GM15510 (cell line): ENCODE measurements around the gene CA12.

Experiments
- POLR2A ChIP-seq: IDR thresholded peaks from 3 replicates; pipeline ENCODE4 v1.6.1; 2011; ENCODE audit warnings: borderline replicate concordance; ENCODE audit not compliant: insufficient read length; ENCODE audit errors: extremely low read depth

Gene CA12

DNA sequence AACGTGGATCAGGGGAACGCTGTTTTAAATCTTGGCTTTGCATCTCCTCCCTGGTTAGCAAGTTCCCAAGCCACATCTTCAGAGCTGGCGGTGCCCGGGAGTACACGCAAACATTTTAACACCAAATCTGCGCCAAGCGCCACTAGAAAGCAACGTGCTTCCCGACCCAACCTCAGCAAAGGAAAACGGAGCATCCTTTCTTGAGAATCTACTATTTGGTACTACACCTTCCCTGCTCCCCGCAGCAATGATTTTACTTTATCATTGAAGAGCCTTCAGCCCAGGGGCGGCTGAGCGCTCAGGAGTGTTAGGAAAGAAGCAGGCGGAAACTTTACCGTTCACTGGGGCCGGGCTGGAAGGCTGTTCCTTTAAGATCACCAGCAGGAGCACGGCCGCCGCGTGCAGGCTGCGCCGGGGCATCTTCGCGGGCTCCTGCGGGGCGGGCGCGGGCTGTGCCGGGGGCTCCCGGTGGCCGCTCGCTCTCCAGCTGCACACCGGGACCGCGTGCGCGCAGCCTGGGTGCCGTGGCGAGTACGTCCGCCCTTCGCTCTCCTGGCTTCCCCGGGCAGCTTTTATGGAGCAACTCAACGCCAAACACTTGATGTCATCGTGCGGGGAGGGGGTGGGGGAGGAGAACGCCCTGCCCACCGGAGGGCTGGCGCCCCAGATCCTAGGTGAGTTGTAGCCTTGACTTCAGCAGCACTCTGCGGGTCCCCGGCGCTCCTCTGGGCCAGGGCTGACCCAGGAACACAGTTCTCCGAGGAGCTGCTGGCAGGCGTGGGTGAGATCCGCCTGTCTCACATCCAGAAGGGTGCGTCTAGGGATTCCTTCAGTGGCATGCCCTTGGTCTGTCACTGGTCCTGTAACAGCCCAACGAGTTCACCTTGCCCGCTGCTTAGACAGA is at the start of gene CA12:
Gene CA12 (minus strand): TSS at position 546 of the 904 bp plus-strand sequence. CDS start 126 bp downstream, at position 420.
- TF ChIP-seq POLR2A, result no peak

DNA sequence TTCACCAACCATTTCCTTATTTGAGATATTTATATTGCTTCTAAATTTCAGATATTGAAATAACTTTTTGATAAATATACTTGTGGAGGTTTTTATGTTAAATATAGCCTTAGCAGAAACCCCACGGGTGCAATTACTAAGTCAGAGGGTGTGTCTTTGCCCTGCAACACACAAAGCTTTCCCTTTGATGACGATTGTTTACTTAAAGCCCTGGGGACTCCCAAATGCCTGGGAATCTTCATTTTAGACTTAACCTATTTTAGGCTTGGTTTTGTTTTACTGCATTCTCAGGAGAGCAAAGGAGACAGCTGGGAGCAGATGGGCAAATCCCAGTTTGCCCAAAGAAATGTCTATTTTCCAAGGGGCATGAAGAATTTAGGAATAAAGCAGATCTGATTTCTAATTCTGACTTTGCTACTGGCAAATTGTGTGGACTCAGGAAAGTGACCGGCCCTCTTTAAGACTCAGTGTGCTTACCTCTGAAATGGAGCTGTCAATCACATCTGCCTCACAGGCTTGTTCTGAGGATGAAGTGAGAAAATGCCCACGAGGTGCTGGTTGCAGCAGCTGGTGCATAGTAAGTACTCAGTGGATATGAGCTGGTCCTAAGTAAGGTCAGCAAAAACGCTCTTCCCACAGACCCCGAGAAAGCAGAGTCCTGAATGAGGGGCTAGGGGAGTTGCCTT is 49.3 kb upstream of the CA12 start:
- TF ChIP-seq POLR2A, result no peak

DNA sequence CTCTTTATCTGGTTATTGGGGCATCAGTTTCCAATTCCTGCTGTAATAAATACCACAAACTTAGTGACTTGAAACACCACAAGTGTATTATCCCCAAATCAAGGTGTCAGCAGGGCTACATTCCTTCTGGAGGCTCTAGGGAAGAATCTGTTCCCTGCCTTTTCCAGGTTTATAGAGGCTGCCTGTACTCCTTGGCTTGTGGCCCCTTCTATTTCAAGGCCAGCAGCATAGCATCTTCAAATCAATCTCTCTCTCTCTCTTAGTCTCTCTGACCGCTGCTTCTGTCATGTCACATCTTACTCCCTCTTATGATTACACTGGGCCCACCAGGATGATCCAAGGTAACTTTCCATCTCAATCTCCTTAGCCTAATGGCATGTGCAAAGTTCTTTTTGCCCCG is 44.9 kb upstream of the CA12 start:
- no peak for TF ChIP-seq POLR2A

DNA sequence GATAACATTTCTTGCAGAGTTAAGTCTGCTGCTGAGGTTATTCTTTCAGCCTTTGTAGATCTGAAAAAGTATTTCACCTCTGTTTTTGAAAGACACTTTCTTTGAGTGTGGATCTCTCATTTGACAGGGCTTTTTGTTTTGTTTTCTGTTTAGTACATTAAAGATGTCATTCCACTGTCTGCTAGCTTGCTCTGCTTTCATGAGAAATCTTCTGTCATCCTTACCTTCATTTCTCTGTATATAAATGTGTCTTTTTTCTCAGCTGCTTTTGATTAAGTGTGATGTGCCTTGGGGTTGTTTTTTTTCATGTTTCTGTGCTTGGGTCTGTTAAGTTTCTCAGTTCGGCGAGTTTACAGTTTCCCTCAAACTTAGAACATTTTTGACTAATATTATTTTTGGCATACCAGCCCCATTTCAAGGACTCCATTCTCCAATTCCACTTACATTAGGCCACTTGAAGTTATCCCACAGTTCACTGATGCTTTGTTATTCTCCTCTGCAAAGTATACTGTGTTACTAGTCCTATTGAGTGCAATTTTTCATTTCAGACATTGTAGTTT is 43.9 kb upstream of the CA12 start:
- TF ChIP-seq POLR2A, result no peak

DNA sequence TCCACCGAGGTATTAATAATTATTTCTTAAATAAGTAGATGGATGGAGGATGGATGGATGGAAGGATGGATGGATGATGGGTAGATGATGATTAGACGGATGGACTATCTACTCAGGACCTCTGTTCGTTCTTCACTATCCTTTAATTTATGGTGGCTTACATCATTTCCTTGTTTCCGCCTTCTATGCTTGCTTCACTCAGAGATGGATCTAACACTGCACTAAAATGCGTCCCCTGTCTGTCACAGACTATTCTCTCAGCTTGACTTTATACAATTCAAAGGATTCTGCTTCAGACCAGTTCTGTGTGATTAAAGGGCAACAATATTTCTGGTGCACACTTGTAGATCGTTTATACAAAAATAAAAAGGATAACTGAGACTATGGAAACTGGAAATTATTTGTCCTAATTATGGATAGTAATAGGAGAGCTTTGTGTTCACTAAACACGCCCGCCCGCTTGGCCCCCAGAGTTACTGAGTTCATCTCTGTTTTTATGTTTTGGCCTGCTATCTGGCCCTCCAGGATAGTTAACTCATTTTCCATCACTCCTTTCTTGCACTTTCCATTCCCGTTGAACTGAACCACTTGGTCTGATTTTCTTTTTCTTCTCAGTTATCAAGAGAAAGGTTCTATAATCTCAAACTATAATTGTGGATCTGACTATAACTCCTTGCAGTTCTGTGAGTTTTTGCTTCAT is 41.4 kb upstream of the CA12 start:
- TF ChIP-seq POLR2A, result no peak

DNA sequence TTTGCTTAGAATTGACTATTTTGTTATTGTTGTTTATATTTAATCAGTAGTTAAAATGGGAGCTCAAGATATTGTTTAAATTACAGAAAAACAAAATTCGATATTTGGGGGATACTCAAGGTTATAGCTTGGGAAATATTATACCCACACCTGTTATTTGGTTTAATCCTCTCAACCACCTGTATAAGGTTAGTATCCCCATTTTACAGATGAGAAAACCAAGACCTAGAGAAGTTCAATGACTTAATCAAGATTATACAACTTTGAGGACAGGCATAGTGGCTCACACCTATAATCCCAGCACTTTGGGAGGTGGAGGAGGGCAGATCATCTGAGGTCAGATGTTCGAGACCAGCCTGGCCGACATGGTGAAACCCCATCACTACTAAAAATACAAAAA is 39.8 kb upstream of the CA12 start:
- TF ChIP-seq POLR2A, result no peak

DNA sequence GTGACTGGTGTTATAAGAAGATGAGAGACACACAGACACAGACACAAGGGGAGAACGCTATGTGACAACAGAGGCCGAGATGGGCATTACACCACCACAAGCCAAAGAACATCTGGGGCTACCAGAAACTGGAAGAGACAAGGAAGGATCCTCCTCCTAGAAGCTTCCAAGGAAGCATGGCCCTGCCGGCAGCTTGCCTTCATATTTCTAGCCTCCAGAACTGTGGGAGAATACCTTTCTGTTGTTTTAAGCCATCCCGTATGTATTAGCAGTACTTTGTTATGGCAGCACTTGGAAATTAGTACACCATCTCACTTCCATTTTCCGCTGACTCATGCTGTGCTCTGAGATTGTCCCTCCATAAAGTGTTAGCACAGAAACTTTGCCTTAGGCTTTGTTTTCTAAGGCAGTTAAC is 38.7 kb upstream of the CA12 start:
- no peak for TF ChIP-seq POLR2A

DNA sequence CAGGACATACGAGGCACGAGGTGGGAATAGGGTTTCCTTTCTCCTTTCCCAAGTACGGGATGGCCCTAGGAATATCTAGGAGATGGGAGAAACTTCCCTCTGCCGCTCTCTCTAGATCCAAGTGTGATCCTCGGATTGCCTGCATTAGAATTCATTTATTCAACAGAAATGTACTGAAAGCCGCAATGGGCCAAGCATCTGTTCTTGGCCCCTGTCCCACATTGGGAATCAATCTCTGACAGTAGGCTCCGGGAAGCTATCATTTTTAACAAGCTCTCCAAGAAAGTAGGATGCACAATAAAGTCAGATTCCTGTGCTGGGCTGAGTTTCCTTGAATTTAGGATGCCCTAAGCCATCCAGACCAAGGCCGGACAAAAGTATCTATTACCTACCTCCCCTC is 37.2 kb upstream of the CA12 start:
- no peak for TF ChIP-seq POLR2A

DNA sequence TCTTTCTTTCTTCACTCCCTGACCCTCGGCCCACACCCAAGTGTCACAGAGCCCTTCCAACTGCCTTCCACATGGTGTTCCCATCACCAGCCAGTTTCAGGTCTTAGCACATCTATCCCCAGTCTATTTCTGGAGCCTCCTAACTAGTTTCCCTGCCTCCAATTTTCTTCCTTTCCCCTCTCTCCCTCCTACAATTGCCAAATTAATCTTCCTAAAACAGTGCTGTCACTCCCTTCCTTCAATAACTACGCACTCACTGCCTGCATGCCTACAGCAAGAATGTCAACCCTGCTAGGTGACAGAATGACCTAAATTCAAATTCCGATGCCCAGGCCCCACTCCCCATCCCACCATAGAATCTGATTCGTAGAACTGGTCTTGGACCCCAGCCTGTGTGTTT is 36.1 kb upstream of the CA12 start:
- TF ChIP-seq POLR2A, result no peak

DNA sequence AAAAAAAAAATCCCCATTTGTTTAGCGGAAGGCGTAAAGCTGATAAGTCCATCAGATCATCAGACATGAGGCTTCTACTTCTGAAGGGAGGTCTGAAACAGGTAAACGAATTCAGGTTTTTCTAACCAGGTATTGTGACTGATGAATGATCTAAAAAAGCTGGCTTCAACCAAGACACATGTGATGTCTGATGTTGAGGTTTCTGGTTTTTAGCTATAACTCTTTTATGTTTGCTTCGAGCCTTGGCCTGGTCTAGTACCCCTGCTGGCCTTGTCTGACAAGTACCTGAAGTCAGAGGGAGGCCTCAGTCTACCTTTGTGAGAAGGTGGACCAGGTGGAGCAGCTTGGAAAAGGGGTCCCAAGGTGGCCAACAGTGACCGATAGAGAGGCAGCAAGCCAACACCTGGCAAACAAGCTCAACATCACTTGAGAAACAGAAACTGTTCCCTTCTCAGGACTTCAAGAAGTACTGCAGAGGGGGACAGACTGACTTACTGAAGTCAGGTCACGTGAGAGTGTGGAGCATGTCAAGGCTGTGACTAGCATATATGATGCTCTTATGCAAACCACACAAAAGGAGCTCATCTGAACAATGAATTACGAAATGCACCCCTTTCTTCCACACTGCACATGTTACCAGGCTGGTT is 33.0 kb upstream of the CA12 start:
- no peak for TF ChIP-seq POLR2A

DNA sequence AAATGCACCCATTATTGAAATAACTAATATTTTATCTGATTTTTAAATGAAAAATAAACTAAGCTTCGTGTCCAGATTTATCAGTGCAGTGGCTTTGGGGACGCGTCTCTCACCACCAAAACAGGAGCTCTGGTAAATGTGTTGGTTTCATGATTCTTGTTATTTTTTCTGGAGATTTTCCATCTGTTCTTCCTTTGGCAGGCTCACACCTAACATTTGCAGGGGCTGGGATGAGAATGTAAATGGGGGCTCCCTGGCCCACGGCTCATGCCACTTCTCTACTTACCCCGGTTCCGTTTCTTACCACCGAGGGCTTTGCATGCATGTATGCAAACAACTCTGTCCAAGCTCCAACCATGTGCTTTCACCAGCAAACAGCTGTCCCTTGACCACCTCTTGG is 30.9 kb upstream of the CA12 start:
- TF ChIP-seq POLR2A, result no peak

DNA sequence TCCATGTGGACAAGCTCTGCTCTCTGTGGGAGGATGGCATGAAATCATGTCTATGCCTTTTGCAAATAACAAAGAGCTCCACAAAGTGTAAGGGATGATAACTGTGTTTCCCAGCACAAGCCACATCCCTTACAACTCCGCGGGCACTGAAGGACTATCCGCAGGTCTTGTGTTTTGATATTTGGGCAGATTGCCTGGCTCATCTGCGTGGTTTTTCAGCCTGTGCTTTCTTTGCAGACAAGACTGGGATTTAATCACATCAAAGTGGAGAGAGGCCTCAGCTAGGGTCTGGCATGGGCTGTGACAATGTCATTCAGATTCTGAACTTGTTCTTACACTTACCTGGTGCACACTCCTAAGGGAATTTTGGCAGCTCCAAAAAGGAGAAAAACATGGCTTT is 30.2 kb upstream of the CA12 start:
- no peak for TF ChIP-seq POLR2A

DNA sequence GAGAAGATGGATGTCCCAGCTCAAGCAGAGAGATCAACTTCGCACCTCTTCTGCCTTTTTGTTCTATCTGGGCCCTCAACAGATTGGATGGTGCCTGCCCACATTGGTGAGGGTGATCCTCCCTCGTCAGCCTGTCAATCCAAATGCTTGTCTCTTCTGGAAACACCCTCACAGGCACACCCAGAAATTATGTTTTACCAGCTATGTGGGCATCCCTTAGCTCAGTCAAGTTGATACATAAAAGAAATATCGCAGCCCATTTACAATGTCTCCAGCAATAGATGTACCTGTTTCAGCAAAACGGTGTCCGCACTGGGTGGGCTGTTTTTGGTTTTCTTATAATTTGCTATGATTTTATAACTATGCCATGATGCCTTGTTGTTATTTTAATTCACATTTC is 27.5 kb upstream of the CA12 start:
- no peak for TF ChIP-seq POLR2A

DNA sequence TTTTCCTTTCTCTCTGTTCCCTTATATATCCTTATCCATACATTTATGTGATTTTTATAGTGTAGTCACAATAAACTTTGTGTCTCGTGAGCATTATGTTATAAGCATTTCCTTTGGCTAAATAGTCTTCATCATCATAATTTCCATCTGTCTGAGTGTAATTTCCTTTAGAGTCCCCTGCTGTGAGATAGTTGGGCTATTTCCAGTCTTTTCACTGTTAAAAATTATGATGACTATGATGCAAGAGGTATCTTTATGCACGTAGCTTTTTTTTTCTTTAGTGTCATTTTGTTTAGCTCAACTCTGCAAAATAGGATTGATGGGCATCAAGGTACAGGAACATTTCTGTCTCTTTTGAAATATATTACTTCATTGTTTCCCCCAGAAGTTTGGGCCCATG is 26.9 kb upstream of the CA12 start:
- no peak for TF ChIP-seq POLR2A
